GM10248 (cell line): ENCODE results near the gene BANP.

Source experiments
- CTCF ChIA-PET: fragments of 300-600 bp; sonication (Branson Sonifier 250); formaldehyde crosslinking; extraction: SDS; loops from one replicate; lab custom pipeline; 2021; ENCODE audit warnings: antibody characterized with exemption; lab: Yijun Ruan, JAX
- POLR2A ChIA-PET: fragments of 350-650 bp; sonication (Branson Sonifier 250); formaldehyde crosslinking; extraction: SDS; loops from one replicate; lab custom pipeline; 2020; ENCODE audit warnings: antibody characterized with exemption; lab: Yijun Ruan, JAX
- DNase-seq: peaks from one replicate; pipeline ENCODE4 v3.0.0; 2012; ENCODE audit errors: extremely low spot score
- CTCF ChIP-seq: IDR thresholded peaks from 2 replicates; pipeline ENCODE4 v1.5.1; 2012; ENCODE audit warnings: mild to moderate bottlenecking, low read depth; ENCODE audit errors: extremely low read depth, missing control alignments, control extremely low read depth

Gene BANP

GRCh38 chr16:87951552-87952538, 611 bp downstream of the BANP start:
- DNase-seq, result no peak
- TF ChIP-seq CTCF, result no peak

GRCh38 chr16:87952751-87953150, 1.5 kb downstream of the BANP start:
- ChIA-PET CTCF (interaction anchor here (0.8 to 1.5 kb wide), 4 partner anchors 8 to 485 kb away, joined by 3 to 5 read pairs (median 4); no protein-coding TSS in a partner anchor), POLR2A (interaction anchor here (0.6 to 0.7 kb wide), 2 partner anchors 22 to 925 kb away, joined by 3 to 5 read pairs; no protein-coding TSS in a partner anchor)
- no peak for DNase-seq
- TF ChIP-seq CTCF, result no peak

More at GRCh38 chr16:87951552-87952538, 611 bp downstream of the BANP start:
- ChIA-PET CTCF (interaction anchor here (0.8 to 3.9 kb wide), 5 partner anchors 9 to 581 kb away, joined by 3 to 21 read pairs (median 3); no protein-coding TSS in a partner anchor), POLR2A (interaction anchor here (0.6 to 0.7 kb wide), 2 partner anchors 11 to 622 kb away, joined by 3 read pairs; no protein-coding TSS in a partner anchor)

GRCh38 chr16:87953308-87954215, 2.3 kb downstream of the BANP start:
- no peak for DNase-seq
- POLR2A ChIA-PET, result interaction anchor here (0.6 kb wide), 1 partner anchor 23 kb away, joined by 5 read pairs; no protein-coding TSS in a partner anchor
- CTCF ChIA-PET, result interaction anchor here (0.9 to 1.5 kb wide), 6 partner anchors 9 to 484 kb away, joined by 3 to 5 read pairs (median 4); no protein-coding TSS in a partner anchor
- TF ChIP-seq CTCF, result no peak

- ChIA-PET CTCF (interaction anchor here (0.9 to 1.5 kb wide), 4 partner anchors 8 to 175 kb away, joined by 3 to 4 read pairs (median 4); no protein-coding TSS in a partner anchor), POLR2A (no interaction called here)
- TF ChIP-seq CTCF, result no peak
- no peak for DNase-seq
Observed at GRCh38 chr16:87954361-87954760, 3.1 kb downstream of the BANP start.

- TF ChIP-seq CTCF, result no peak
- DNase-seq, result no peak
- POLR2A ChIA-PET, result no interaction called here
- CTCF ChIA-PET, result interaction anchor here (1.0 to 1.5 kb wide), 3 partner anchors 23 to 176 kb away, joined by 3 to 4 read pairs (median 3); no protein-coding TSS in a partner anchor
Observed at GRCh38 chr16:87954826-87955225, 3.6 kb downstream of the BANP start.
